D721Med (cell line): ENCODE data around the gene CRTAP.
"Not testable (repeated sequence)": the region's sequence is repeated elsewhere in the genome, so short reads cannot be mapped to it uniquely, and the experiment has no call there.

Experiments used
- DNase-seq: peaks from one replicate; pipeline ENCODE4 v3.0.0; 2011; ENCODE audit warnings: low spot score; ENCODE audit not compliant: insufficient read length
- FAIRE-seq: peaks from 2 replicates; lab custom pipeline; 2011; peaks lifted over from hg19 to GRCh38; lab: Jason Lieb, UNC
- TF ChIP-seq, protein P1 (sequence below): IDR thresholded peaks from 2 replicates; pipeline ENCODE4 v1.5.1; 2012; ENCODE audit warnings: mild to moderate bottlenecking, control low read depth; ENCODE audit not compliant: insufficient read depth; ENCODE audit errors: missing control alignments

CRTAP gene

DNA sequence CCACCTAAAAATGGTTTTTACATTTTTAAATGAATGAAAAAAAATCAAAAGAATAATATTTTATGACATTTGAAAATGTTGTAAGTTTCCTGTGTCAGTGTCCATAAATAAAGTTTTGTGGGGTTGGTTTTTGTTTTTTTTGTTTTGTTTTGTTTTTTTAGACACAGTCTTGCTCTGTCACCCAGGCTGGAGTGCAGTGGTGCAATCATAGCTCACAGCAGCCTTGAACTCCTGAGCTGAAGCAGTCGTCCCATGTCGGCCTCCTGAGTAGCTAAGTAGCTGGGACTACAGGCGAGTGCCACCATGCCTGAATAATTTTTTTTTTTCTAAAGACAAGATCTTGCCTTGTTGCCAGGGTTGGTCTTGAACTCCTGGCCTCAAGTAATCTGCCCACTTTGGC lies 14.1 kb upstream of the CRTAP start:
- no peak for DNase-seq
- no peak for FAIRE-seq
- TF ChIP-seq, protein P1, sequence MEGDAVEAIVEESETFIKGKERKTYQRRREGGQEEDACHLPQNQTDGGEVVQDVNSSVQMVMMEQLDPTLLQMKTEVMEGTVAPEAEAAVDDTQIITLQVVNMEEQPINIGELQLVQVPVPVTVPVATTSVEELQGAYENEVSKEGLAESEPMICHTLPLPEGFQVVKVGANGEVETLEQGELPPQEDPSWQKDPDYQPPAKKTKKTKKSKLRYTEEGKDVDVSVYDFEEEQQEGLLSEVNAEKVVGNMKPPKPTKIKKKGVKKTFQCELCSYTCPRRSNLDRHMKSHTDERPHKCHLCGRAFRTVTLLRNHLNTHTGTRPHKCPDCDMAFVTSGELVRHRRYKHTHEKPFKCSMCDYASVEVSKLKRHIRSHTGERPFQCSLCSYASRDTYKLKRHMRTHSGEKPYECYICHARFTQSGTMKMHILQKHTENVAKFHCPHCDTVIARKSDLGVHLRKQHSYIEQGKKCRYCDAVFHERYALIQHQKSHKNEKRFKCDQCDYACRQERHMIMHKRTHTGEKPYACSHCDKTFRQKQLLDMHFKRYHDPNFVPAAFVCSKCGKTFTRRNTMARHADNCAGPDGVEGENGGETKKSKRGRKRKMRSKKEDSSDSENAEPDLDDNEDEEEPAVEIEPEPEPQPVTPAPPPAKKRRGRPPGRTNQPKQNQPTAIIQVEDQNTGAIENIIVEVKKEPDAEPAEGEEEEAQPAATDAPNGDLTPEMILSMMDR: no peak

DNA sequence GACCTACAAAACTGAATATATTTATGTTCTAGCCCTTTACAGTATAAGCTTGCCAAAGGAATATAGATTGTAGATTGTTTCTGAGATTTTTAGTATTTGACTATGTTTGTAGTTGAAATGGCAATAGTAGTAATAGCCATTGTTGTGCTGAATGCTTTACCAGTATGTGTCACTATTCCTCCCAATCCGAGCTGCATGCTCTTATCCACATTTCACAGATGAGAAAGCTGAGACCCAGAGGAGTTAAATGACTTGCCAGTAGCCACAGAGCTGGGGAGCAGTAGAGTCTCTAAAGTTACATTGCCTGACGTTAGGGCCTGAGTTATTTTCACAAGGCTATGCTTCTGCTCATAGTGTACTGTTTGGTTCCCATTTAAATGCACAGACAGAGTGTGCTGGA lies 13.6 kb upstream of the CRTAP start:
- DNase-seq (no peak), FAIRE-seq (no peak)
- TF ChIP-seq, protein P1: no peak

DNA sequence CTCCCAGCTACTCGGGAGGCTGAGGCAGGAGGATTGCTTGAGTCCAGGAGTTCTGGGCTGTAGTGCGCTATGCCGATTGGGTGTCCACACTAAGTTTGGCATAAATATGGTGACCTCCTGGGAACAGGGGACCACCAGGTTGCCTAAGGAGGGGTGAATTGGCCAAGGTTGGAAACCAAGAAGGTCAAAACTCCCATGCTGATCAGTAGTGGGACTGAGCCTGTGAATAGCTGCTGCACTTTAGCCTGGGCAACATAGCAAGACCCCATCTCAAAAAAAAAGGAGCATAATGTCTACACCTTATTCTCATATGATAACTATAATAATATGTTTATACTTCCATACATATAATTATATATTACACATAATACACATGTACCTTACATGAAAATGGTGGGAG lies 10.8 kb upstream of the CRTAP start:
- DNase-seq: no peak
- FAIRE-seq: no peak
- TF ChIP-seq, protein P1: no peak

DNA sequence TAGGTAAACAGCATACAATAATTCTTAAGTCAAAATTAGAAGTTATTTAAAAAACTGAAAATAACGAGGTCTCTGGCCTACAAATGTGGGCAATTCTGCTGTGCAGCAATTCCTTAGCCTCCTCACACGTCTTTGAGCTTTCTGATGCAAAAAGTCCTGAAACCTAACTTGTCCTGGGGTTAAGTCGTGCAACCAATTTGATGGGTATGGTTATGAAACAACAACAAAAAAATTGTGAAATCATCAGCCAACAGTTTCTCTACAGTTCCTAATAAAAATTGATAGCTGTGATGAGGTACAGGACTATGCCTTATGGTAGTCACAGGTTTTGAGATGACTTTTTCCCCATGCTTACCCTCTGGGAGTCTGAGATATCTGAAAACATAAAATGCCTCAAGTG lies 10.3 kb upstream of the CRTAP start:
- DNase-seq (no peak), FAIRE-seq (no peak)
- TF ChIP-seq, protein P1: no peak

DNA sequence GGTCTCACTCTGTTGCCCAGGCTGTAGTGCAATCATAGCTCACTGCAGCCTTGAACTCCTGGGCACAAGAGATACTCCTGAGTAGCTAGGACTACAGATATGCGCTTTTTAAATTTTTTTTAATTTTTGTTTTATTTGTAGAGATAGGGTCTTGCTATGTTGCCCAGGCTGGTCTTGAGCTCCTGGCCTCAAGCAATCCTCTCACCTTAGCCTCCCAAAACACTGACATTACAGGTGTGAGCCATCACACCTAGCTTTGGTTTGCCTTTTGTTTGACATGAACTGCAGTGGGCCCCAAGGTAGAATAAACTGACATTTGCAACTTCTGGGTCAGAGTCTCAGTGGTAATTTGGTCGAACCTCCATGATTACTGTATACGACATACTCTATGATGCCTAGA lies 9.0 kb upstream of the CRTAP start:
- TF ChIP-seq, protein P1: no peak
- FAIRE-seq (no peak), DNase-seq (no peak)

DNA sequence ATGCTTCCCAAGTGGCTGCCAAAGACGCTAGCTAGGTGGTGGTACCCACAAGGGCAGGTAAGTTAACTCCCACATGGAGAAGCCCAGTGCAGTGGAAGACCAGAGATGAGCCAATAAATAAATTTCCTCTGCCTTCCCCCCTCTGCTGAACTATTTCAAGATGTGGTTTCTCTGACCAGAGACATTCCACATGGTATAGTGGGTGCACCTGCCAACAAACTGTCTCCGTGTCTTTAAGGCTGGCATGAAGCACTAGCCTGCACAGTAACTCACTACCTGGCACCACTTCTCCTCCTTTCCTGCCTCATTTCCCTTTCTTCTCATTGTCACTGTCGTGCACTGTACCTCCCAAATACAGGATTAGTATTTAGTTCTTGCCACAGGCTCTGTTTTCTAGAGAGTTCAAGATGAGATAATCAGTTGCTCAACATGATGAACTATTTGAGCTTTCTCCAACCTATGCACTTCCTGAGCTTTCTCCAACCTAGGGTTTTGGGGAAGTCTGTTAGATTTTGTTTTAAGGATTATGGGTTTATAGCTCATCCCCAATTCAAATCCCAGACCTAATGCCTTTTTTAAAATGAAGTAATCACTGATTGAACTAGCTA lies 8.4 kb upstream of the CRTAP start:
- FAIRE-seq: no peak

DNA sequence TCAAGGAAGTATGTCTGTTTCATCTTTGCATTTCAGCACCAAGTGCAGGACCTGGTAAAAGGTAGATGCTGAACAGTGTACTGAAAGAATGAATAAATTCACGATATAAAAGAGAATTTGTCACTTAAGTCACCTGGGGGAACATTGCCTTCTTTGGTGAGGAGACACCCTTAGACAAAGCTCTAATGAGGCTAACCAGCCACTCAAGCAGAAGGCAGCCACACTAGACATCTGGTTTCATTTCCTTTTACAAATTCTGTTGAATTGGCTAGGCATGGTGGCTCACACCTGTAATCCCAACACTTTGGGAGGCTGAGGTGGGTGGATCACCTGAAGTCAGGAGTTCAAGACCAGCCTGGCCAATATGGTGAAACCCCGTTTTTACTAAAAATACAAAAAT lies 7.0 kb upstream of the CRTAP start:
- FAIRE-seq, DNase-seq: not testable (repeated sequence)

More for the DNA sequence above, 8.4 kb upstream of the CRTAP start:
- no peak for DNase-seq
- TF ChIP-seq, protein P1: no peak

DNA sequence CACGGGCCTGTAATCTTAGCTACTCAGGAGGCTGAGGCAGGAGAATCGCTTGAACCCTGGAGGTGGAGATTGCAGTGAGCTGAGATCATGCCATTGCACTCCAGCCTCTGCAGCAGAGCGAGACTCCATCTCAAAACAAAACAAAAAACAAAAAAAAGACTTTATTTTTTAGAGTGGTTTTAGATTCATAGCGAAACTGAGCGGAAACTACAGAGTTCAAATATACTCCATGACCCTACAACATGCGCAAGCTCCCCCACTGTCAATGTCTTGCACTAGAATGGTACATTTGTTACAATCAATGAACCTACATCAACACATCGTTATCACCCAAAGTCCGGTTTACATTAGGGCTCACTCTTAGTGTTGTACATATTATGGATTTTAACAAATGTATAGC lies 2.2 kb upstream of the CRTAP start:
- DNase-seq: no peak
- TF ChIP-seq, protein P1: no peak
- no peak for FAIRE-seq
